NB4 (cell line): ENCODE data around the gene TBX10.

Source experiments
- POLR2A ChIP-seq: IDR thresholded peaks from 2 replicates; pipeline ENCODE4 v1.6.1; 2011; ENCODE audit warnings: mild to moderate bottlenecking; ENCODE audit not compliant: insufficient read length; ENCODE audit errors: extremely low read depth
- TF ChIP-seq, protein P1 (sequence below): IDR thresholded peaks from one replicate; pipeline ENCODE4 v1.5.1; 2012; ENCODE audit warnings: low read depth, low read length
- TF ChIP-seq, protein P2 (sequence below): IDR thresholded peaks from 2 replicates; pipeline ENCODE4 v1.6.1; 2011; ENCODE audit warnings: low read depth, low read length

DNA sequence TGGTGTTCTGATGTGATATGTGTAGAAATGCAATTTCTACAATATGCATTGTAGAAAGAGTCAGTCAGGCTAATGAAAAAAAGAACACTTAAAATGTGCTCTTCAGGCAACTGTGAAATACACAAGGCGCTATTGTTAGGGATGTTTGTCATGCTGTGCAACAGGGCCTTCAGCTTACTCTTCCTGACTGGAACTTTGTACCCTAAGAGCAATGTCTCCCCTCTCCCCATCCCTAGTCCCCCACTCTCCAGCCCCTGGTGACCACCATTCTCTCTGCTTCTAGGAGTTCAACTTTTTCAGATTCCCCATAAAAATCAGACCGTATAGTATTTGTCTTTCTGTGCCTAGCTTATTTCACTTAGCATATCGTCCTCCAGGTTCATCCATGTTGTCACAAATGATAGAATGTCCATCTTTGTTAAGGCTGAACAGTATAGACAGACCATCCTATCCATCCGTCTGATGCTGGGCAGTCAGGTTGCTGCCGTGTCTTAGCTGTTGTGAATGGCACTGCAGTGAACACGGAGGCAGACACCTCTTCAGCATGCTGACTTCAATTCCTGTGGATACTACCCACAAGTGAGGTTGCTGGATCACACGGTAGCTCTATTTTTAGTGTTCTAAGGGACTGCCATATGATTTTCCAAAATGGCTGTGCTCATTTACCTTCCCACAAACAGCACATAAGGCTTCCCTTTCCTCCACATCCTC lies 22.2 kb downstream of the TBX10 start:
- TF ChIP-seq, protein P1, sequence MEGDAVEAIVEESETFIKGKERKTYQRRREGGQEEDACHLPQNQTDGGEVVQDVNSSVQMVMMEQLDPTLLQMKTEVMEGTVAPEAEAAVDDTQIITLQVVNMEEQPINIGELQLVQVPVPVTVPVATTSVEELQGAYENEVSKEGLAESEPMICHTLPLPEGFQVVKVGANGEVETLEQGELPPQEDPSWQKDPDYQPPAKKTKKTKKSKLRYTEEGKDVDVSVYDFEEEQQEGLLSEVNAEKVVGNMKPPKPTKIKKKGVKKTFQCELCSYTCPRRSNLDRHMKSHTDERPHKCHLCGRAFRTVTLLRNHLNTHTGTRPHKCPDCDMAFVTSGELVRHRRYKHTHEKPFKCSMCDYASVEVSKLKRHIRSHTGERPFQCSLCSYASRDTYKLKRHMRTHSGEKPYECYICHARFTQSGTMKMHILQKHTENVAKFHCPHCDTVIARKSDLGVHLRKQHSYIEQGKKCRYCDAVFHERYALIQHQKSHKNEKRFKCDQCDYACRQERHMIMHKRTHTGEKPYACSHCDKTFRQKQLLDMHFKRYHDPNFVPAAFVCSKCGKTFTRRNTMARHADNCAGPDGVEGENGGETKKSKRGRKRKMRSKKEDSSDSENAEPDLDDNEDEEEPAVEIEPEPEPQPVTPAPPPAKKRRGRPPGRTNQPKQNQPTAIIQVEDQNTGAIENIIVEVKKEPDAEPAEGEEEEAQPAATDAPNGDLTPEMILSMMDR = no peak
- no peak for TF ChIP-seq POLR2A
- TF ChIP-seq, protein P2, sequence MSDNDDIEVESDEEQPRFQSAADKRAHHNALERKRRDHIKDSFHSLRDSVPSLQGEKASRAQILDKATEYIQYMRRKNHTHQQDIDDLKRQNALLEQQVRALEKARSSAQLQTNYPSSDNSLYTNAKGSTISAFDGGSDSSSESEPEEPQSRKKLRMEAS = no peak
